Measurements from ENCODE around the gene ACYP2.

- TF ChIP-seq CTCF (IDR thresholded peaks at IDR 0.05): no peak
- no peak for TF ChIP-seq POLR2A (IDR thresholded peaks at IDR 0.05)
These were observed 26.7 kb upstream of the ACYP2 start for GRCh38 chr2:54088719-54089118.

All from Peyer's patch (tissue), 4 donors.